GM20431 (cell line): ENCODE measurements around the gene APOBEC3B.
"Not testable (repeated sequence)": the region's sequence is repeated elsewhere in the genome, so short reads cannot be mapped to it uniquely, and the experiment has no call there.

Experiments used
- in situ Hi-C: fragments of 300-500 bp; cut with MseI, MboI; formaldehyde crosslinking; loops from one replicate; pipeline ENCODE4 v1.15.0; 2020; ENCODE audit warnings: low sequenced_read_pairs; ENCODE audit not compliant: unreplicated experiment

APOBEC3B gene

GRCh38 chr22:38981992-38982927, at the start of gene APOBEC3B:
Gene APOBEC3B (plus strand): TSS chr22:38982347. CDS start chr22:38982454, 107 bp downstream.
- in situ Hi-C loops: no loop called here

DNA sequence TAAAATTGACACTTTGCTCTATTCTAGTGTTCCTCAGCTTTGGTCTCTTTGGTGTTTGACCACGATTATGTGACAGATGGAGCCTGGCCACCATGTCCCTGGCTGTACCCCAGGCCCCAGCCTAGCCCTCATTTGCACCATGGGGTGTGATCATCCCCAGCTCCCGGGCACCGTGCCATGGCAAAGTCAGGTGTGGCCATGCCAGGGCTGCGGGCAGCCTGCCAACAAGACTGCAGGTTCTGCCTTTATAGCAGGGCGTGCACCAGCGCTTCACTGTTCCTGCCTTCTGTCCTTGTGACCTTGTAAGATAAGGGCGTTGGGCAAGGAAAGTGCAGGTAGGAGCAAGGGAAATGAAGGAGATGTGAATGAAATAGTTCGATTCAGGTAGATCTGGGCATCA, 47.1 kb upstream of the APOBEC3B start:
- in situ Hi-C loops: no loop called here

DNA sequence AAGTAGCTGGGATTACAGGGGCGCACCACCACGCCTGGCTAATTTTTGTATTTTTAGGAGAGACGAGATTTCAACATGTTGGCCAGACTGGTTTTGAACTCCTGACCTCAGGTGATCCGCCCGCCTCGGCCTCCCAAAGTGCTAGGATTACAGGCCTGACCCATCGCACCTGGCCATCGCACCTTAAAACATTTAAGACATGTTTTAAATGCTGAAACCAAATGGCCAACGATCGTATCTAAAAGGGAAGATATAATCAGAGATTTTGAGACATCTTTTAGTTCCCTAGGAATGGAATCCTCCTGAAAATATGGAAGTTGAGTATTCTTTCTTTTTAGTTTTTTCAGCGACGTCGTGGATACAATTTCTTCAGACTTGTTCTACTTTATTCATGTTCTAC, 46.5 kb upstream of the APOBEC3B start:
- in situ Hi-C loops: no loop called here

DNA sequence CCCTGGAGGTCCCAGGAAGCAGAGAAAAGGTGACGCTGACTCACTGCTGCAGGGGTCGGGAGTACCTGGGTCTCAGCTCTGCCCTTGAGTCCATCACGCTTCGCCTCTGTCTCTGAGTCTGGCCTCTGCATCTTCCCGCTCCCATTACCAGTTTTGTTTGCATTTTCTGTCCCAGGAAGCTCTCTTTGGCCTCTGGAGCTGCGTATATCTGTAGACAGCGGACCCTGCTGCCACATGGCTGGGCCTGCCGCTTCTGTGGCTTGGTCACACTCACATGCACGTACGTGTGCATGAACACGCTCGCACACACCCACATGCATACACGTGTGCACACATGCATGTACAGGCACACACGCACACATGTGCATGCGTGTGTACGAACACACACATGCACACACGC, 45.6 kb upstream of the APOBEC3B start:
- in situ Hi-C loops: no loop called here

- in situ Hi-C loops: no loop called here
These were observed 45.1 kb upstream of the APOBEC3B start for GRCh38 chr22:38937036-38937435.

DNA sequence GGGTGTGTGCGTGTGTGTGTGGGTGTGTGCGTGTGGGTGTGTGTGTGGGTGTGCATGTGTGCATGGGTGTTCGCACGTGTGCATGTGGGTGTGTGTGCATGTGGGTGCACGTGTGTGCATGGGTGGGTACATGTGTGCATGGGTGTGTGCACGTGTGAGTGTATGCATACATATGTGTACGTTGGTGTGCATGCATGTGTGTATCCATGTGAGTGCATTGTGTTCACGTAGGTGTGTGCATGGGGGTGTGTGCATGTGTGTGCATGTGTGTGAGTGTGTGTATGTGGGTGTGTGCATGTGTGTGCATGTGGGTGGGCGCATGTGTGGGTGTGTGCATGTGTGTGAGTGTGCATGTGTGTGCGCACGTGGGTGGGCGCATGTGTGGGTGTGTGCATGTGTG, 44.6 kb upstream of the APOBEC3B start:
- in situ Hi-C loops: no loop called here

DNA sequence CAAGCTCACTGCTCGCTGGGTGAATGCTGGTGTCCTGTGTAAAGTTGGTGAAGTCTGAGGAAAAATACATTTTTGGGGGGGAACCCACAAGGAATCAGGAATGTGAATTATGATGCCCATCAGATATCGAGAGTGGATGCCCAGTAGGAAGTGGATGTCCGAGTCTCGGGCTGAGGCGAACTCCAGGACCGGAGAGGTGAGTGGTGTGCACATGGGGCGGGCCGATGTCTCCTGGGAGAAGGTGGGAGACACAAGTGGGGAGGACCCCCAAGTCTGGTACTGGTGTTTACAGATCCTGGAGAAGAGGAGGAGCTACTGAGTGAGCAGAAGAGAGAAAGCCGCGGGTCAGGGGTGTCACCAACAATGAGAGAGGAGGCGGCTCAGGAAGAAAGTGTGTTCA, 43.9 kb upstream of the APOBEC3B start:
- in situ Hi-C loops: no loop called here

- in situ Hi-C loops: no loop called here
These were observed 43.2 kb upstream of the APOBEC3B start for GRCh38 chr22:38938925-38939324.

- in situ Hi-C loops: no loop called here
These were observed 41.2 kb upstream of the APOBEC3B start for GRCh38 chr22:38940811-38941384.

DNA sequence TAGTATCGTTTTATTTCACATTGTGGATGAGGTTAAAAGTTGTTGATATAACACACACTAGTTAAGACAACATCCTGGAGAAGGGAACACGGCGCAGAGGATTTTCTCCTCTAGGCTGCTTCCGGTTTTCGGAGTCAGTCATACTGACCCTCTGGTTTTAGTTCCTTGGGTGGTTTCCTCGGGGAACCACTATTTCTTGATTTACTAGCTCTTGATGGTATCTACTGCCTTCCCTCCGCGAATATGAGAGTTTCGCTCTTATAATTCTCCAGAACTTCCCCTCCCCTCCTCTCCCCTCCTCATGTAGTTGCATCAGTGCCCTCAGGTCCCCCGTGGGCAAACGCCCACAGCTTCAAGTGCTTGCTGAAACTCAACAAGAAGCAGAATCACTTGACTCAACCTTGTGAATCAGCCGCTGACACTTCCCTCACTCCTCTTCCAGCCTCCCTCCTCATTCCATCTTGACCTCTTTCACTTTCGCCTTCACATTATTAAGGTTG, 40.6 kb upstream of the APOBEC3B start:
- in situ Hi-C loops: no loop called here

- in situ Hi-C loops: no loop called here
These were observed 39.4 kb upstream of the APOBEC3B start for GRCh38 chr22:38942702-38943101.

DNA sequence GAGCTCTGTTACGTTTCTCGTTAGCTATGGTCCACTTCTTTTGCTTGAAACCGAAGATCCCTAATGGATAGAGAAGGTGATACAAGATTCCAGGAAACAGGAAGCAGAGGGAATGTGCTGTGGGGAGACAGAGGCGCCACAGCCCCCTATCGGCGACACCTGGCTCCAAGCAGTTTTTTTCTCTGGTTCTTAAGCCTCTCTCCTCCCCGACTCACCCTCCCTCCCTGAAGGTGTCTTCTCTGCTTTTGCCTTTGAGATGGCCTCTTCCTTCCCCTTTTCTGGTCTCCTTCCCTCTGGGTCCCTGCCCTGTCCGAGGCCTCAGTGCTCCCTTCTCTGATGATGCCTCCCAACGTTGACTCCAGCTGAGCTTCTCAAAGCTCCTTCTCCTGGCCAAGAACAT, 38.9 kb upstream of the APOBEC3B start:
- in situ Hi-C loops: no loop called here

DNA sequence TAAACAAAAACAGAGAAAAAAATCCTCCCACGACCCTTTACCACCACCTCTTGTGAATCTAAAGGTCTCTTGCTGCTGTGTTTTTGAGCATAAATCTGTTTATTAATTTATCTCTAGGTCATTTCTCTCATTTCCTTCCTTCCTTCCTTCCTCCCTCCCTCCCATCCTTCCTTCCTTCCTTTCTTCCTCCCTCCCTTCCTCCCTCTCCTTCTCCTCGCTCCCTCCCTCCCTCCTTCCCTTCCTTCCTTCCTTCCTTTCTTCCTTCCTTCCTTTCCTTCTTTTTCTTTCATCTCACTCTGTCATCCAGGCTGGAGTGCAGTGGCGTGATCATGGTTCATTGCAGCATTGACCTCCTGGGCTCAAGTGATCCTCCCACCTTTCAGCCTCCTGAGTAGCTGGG, 38.3 kb upstream of the APOBEC3B start:
- in situ Hi-C loops: no loop called here

DNA sequence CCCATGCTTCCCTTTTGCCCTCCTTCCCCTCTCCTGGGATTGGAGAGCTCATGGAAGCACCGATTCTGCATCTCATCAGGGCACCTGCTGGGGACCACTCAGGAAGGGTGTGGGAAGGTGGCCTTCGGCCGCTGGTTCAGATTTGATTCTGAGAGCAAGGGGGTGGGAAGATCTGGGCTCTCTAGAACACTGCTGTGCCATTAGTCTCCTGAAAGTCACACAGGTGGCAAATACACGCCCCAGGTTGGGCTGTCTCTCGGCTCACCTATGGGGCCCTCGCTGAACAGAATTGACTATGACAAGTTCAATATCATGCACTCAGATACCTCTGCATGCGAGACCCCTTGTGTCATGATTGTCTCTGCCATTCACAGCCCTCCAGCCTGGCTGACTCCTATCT, 37.5 kb upstream of the APOBEC3B start:
- in situ Hi-C loops: no loop called here

- in situ Hi-C loops: not testable (repeated sequence)
These were observed 36.3 kb upstream of the APOBEC3B start for GRCh38 chr22:38945706-38946338.

DNA sequence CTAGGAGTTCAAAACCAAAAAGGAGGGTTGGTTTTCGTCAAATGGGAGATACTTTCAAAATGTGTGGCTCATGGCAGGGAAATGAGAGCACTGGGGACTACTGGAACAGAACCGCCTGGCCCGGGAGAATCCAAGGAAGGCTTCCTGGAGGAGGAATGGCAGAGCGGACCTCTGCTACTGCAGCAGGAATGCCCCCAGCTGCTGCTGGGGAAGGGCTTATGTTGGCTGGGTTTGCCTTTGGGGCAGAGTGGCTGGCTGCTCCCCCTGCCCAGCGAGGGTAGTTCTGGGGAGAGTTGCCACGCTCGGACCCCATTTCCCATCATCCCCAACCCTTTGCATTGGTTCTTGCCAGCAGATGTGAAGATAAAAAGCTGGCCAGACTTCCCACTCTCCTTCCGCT, 35.4 kb upstream of the APOBEC3B start:
- in situ Hi-C loops: no loop called here

- in situ Hi-C loops: no loop called here
These were observed 34.6 kb upstream of the APOBEC3B start for GRCh38 chr22:38947321-38948140.

DNA sequence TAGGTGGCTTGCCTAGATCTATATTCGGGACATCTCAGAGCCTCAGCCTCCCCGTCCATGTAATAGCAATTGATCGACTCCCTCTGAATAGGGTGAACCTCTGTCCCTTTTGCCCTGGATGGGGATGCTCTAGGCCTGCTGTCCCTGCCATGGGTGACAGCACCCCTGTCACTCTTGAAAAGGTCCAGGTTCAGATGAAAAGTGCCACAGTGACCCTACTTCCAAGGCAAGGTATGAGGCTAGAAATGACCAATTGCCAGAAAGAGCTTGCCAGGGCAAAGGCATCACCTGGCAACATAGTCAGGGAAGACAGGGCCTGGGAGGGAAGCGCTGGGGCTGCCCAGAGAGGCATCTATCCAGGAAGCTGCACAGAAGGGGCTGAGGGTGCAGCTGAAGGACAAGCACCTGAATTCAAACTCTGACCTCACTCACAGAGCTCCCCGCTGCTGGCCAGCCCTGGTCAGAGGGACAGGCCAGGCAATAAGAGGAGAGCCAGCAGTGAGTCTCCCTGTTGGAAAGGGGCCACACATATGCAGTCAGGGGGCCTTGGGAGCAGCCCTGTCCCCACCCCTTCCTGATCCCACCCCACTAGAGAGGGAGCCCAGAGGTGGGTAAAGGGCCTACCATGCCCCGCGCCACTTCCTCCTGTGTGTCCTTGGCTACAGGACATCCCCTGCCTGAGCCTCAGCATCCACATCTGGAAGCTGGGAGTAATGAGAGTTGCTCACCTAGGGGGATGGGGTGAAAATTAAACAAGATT, 33.8 kb upstream of the APOBEC3B start:
- in situ Hi-C loops: no loop called here

DNA sequence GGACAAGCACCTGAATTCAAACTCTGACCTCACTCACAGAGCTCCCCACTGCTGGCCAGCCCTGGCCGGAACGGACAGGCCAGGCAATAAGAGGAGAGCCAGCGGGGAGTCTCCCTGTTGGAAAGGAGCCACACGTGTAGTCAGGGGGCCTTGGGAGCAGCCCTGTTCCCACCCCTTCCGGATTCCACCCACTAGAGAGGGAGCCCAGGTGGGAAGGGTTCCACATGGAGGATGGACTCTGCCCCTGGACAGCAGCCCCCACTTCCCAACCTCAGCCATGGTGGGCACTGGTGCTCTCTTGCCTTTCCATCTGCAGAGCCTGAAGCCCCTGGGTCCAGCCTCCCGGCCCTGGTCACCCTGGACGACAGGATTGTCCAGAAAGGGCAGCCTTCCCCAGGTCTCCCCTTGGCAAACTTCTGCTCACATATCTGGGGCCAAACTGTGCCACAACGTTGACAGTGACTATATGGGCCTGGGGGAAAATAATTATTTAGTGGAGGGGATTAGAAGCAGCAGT, 32.2 kb upstream of the APOBEC3B start:
- in situ Hi-C loops: no loop called here
